ENCODE measurements around the gene ZSWIM6. TPM values are rescaled to one million over a fixed set of nuclear protein-coding genes. Genes with fewer than 3 reads are reported as not detected.

The ZSWIM6 gene
- total RNA-seq, 1 experiment from 2014 or later: 1.8 TPM

GRCh38 chr5:61534481-61535267 lies 202.6 kb downstream of the ZSWIM6 start:
- no peak for DNase-seq (ENCODE audit: low read depth)
- in situ Hi-C loops (cut with HindIII; ENCODE audit: low pct_unique_long_range_greater_than_20kb, low sequenced_read_pairs): no loop called here

GRCh38 chr5:61535828-61536227 lies 203.8 kb downstream of the ZSWIM6 start:
- in situ Hi-C loops (cut with HindIII; ENCODE audit: low pct_unique_long_range_greater_than_20kb, low sequenced_read_pairs): no loop called here
- no peak for DNase-seq (ENCODE audit: low read depth)

- DNase-seq (ENCODE audit: low read depth): no peak
- in situ Hi-C loops (cut with HindIII; ENCODE audit: low pct_unique_long_range_greater_than_20kb, low sequenced_read_pairs): no loop called here
Measured at GRCh38 chr5:61536922-61537321, 204.9 kb downstream of the ZSWIM6 start.

- DNase-seq (ENCODE audit: low read depth): no peak
- in situ Hi-C loops (cut with HindIII; ENCODE audit: low pct_unique_long_range_greater_than_20kb, low sequenced_read_pairs): no loop called here
Measured at GRCh38 chr5:61538722-61539501, 206.9 kb downstream of the ZSWIM6 start.

GRCh38 chr5:61549530-61549929 lies 217.5 kb downstream of the ZSWIM6 start:
- in situ Hi-C loops (cut with HindIII; ENCODE audit: low pct_unique_long_range_greater_than_20kb, low sequenced_read_pairs): no loop called here
- no peak for DNase-seq (ENCODE audit: low read depth)

GRCh38 chr5:61551637-61552313 lies 219.7 kb downstream of the ZSWIM6 start:
- DNase-seq (ENCODE audit: low read depth): no peak
- in situ Hi-C loops (cut with HindIII; ENCODE audit: low pct_unique_long_range_greater_than_20kb, low sequenced_read_pairs): no loop called here

GRCh38 chr5:61559146-61559545 lies 227.1 kb downstream of the ZSWIM6 start:
- DNase-seq (ENCODE audit: low read depth): no peak
- in situ Hi-C loops (cut with HindIII; ENCODE audit: low pct_unique_long_range_greater_than_20kb, low sequenced_read_pairs): no loop called here

- no peak for DNase-seq (ENCODE audit: low read depth)
- in situ Hi-C loops (cut with HindIII; ENCODE audit: low pct_unique_long_range_greater_than_20kb, low sequenced_read_pairs): no loop called here
Measured at GRCh38 chr5:61559722-61560121, 227.7 kb downstream of the ZSWIM6 start.

GRCh38 chr5:61563401-61563800 lies 231.3 kb downstream of the ZSWIM6 start:
- no peak for DNase-seq (ENCODE audit: low read depth)
- in situ Hi-C loops (cut with HindIII; ENCODE audit: low pct_unique_long_range_greater_than_20kb, low sequenced_read_pairs): no loop called here

GRCh38 chr5:61567337-61567736 lies 235.3 kb downstream of the ZSWIM6 start:
- in situ Hi-C loops (cut with HindIII; ENCODE audit: low pct_unique_long_range_greater_than_20kb, low sequenced_read_pairs): no loop called here
- no peak for DNase-seq (ENCODE audit: low read depth)

- in situ Hi-C loops (cut with HindIII; ENCODE audit: low pct_unique_long_range_greater_than_20kb, low sequenced_read_pairs): no loop called here
- DNase-seq (ENCODE audit: low read depth): no peak
Measured at GRCh38 chr5:61569353-61569752, 237.3 kb downstream of the ZSWIM6 start.

- DNase-seq (ENCODE audit: low read depth): no peak
- in situ Hi-C loops (cut with HindIII; ENCODE audit: low pct_unique_long_range_greater_than_20kb, low sequenced_read_pairs): no loop called here
Measured at GRCh38 chr5:61570767-61571166, 238.7 kb downstream of the ZSWIM6 start.

GRCh38 chr5:61572959-61573358 lies 240.9 kb downstream of the ZSWIM6 start:
- in situ Hi-C loops (cut with HindIII; ENCODE audit: low pct_unique_long_range_greater_than_20kb, low sequenced_read_pairs): no loop called here

GRCh38 chr5:61575103-61575502 lies 243.0 kb downstream of the ZSWIM6 start:
- in situ Hi-C loops (cut with HindIII; ENCODE audit: low pct_unique_long_range_greater_than_20kb, low sequenced_read_pairs): no loop called here
- no peak for DNase-seq (ENCODE audit: low read depth)

More at GRCh38 chr5:61572959-61573358, 240.9 kb downstream of the ZSWIM6 start:
- DNase-seq (ENCODE audit: low read depth): no peak

- DNase-seq (ENCODE audit: low read depth): no peak
- in situ Hi-C loops (cut with HindIII; ENCODE audit: low pct_unique_long_range_greater_than_20kb, low sequenced_read_pairs): no loop called here
Measured at GRCh38 chr5:61575581-61575980, 243.5 kb downstream of the ZSWIM6 start.

- in situ Hi-C loops (cut with HindIII; ENCODE audit: low pct_unique_long_range_greater_than_20kb, low sequenced_read_pairs): no loop called here
- no peak for DNase-seq (ENCODE audit: low read depth)
Measured at GRCh38 chr5:61576556-61576955, 244.5 kb downstream of the ZSWIM6 start.

- no peak for DNase-seq (ENCODE audit: low read depth)
Measured at GRCh38 chr5:61578858-61579503, 246.9 kb downstream of the ZSWIM6 start.

GRCh38 chr5:61582205-61582820 lies 250.3 kb downstream of the ZSWIM6 start:
- in situ Hi-C loops (cut with HindIII; ENCODE audit: low pct_unique_long_range_greater_than_20kb, low sequenced_read_pairs): no loop called here

More at GRCh38 chr5:61578858-61579503, 246.9 kb downstream of the ZSWIM6 start:
- in situ Hi-C loops (cut with HindIII; ENCODE audit: low pct_unique_long_range_greater_than_20kb, low sequenced_read_pairs): no loop called here

More at GRCh38 chr5:61582205-61582820, 250.3 kb downstream of the ZSWIM6 start:
- DNase-seq (ENCODE audit: low read depth): no peak
